ENCODE measurements around the gene ZNF827. TPM values are rescaled to one million over a fixed set of nuclear protein-coding genes. Genes with fewer than 3 reads are reported as not detected.
A peak's percentile ranks its signal among the peaks of the same experiment; 100 is the strongest.

ZNF827 gene
- total RNA-seq, 4 donors from 2014 or later: 9.3 to 39.4 (median 20.3) TPM

DNA sequence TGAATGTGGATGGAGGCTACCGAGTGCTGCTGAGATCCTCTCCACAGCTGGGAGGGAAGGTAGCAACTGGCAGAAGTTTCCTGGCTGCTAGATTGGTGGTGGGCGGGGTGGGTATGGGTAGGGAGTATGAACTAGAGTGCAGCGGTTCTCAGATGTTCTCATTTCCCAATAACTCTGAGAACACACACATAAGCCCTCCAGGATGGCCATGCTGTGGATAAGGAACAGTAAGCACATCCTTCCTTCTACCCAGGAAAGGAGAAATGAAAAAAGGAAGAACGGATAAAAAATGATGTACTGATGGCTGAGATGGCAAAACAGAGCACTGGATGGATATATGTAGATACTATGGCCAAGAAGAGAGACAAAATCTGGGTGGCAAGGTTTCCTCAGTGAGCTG, 116.0 kb downstream of the ZNF827 start:
- Histone ChIP-seq H3K9me3 (no peaks in the 10 kb centered on the region), H3K27ac (no peak overlapping the region), H3K4me3 (no peak overlapping the region), H3K36me3 (peaks cover 0 to 18% of the 10 kb centered on the region in 2 donors), H3K27me3 (no peaks in the 10 kb centered on the region), H3K4me1 (peaks cover 0 to 40% (median 3%) of the 10 kb centered on the region in 3 donors)
- TF ChIP-seq EP300 (IDR thresholded peaks at IDR 0.05) (no peak), POLR2A (IDR thresholded peaks at IDR 0.05) (no peak), POLR2AphosphoS5 (IDR thresholded peaks at IDR 0.05) (no peak)
- TF ChIP-seq, protein P1, sequence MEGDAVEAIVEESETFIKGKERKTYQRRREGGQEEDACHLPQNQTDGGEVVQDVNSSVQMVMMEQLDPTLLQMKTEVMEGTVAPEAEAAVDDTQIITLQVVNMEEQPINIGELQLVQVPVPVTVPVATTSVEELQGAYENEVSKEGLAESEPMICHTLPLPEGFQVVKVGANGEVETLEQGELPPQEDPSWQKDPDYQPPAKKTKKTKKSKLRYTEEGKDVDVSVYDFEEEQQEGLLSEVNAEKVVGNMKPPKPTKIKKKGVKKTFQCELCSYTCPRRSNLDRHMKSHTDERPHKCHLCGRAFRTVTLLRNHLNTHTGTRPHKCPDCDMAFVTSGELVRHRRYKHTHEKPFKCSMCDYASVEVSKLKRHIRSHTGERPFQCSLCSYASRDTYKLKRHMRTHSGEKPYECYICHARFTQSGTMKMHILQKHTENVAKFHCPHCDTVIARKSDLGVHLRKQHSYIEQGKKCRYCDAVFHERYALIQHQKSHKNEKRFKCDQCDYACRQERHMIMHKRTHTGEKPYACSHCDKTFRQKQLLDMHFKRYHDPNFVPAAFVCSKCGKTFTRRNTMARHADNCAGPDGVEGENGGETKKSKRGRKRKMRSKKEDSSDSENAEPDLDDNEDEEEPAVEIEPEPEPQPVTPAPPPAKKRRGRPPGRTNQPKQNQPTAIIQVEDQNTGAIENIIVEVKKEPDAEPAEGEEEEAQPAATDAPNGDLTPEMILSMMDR (IDR thresholded peaks at IDR 0.05): no peak
- WGBS, 2 donors (ENCODE audit: low coverage in 1 of 2): 83 to 100% methylated on average over 2 to 3 of the region's 4 CpGs
- no peak for ATAC-seq

DNA sequence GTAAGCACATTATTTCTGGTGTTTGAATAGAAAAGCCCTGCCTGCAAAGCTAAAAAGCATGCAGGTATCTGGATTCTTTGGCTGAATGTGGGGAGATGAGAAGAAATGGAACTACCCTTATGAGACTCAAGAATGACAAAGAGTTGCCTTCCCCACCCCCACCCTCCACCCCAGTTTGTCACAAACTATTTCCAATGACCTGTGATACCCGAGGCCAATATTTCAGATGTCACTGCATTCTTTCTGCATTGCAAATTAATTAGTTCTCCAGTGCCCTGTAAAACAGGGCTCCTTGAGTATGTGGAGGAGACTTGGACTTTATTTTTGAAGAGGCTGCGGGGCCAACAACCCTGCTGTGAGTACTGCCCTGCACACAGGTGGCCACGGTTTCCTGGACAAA, 116.4 kb downstream of the ZNF827 start:
- Histone ChIP-seq H3K36me3 (peaks cover 0 to 16% of the 10 kb centered on the region in 2 donors), H3K4me3 (no peak overlapping the region), H3K27ac (no peak overlapping the region), H3K27me3 (no peaks in the 10 kb centered on the region), H3K9me3 (no peaks in the 10 kb centered on the region), H3K4me1 (peaks cover 0 to 40% (median 3%) of the 10 kb centered on the region in 3 donors)
- TF ChIP-seq POLR2A (IDR thresholded peaks at IDR 0.05) (no peak), EP300 (IDR thresholded peaks at IDR 0.05) (no peak), POLR2AphosphoS5 (IDR thresholded peaks at IDR 0.05) (no peak)
- TF ChIP-seq, protein P1 (IDR thresholded peaks at IDR 0.05): no peak
- no peak for ATAC-seq
- 100% methylated on average over 2 of the region's 3 CpGs; no CpG with 5 or more reads in 1 of the 2 donors for WGBS, 2 donors (ENCODE audit: low coverage in 1 of 2)

DNA sequence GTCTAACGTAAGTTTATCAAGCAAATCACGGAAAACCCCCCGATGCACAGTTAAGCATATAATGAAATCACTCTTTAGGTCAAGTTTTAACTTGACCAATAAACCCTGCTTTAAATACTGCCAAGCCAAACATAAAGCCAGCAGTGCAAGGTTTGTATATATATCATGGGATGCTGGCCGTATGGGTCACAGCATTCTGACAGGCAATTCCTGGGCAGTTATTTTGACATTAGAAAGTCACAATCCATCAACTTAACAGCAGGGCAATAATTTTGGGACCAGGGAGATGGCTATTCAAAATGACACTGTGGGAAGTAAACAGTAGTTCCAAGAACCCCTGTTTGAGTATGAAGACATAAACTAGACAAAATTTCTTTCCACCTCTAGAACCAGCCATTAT, 116.9 kb downstream of the ZNF827 start:
- Histone ChIP-seq H3K27ac (no peak overlapping the region), H3K4me3 (no peak overlapping the region), H3K9me3 (no peaks in the 10 kb centered on the region), H3K36me3 (peaks cover 0 to 16% of the 10 kb centered on the region in 2 donors), H3K4me1 (peaks cover 0 to 40% (median 3%) of the 10 kb centered on the region in 3 donors), H3K27me3 (no peaks in the 10 kb centered on the region)
- 50 to 51% methylated on average over 4 of the region's 4 CpGs for WGBS, 2 donors (ENCODE audit: low coverage in 1 of 2)
- no peak for TF ChIP-seq EP300 (IDR thresholded peaks at IDR 0.05)
- TF ChIP-seq POLR2A (IDR thresholded peaks at IDR 0.05): no peak
- TF ChIP-seq, protein P1 (IDR thresholded peaks at IDR 0.05): no peak
- no peak for TF ChIP-seq POLR2AphosphoS5 (IDR thresholded peaks at IDR 0.05)
- no peak for ATAC-seq

DNA sequence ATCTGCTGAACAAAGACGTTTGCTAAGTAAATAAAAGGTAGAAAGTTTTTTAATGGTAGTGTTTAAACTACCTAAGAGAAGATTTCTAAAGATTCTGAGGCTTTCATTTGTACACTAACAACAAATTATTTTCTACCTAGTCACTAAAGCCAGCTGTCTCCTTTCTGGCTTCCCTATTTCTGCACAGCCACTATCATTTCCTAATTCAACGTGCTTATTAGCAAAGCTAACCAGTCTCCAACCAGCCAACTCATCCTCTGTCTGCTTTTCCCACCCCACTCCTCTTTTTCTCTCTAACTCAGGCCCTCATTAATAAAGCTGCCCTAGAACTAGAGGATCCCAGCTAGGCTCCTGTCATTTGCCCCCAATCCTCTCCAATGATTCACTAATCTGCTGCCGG, 118.2 kb downstream of the ZNF827 start:
- WGBS, 2 donors (ENCODE audit: low coverage in 1 of 2): 24 to 35% methylated on average over 3 of the region's 3 CpGs
- Histone ChIP-seq H3K4me3 (no peak overlapping the region), H3K36me3 (peaks cover 0 to 11% of the 10 kb centered on the region in 2 donors), H3K4me1 (peaks cover 0 to 40% (median 3%) of the 10 kb centered on the region in 3 donors), H3K27ac (peak overlapping the region in 3 of 4 donors; percentile 51 to 68 (median 68)), H3K27me3 (no peaks in the 10 kb centered on the region), H3K9me3 (no peaks in the 10 kb centered on the region)
- no peak for TF ChIP-seq EP300 (IDR thresholded peaks at IDR 0.05)
- TF ChIP-seq, protein P1 (IDR thresholded peaks at IDR 0.05): no peak
- no peak for TF ChIP-seq POLR2A (IDR thresholded peaks at IDR 0.05)
- no peak for TF ChIP-seq POLR2AphosphoS5 (IDR thresholded peaks at IDR 0.05)
- no peak for ATAC-seq

DNA sequence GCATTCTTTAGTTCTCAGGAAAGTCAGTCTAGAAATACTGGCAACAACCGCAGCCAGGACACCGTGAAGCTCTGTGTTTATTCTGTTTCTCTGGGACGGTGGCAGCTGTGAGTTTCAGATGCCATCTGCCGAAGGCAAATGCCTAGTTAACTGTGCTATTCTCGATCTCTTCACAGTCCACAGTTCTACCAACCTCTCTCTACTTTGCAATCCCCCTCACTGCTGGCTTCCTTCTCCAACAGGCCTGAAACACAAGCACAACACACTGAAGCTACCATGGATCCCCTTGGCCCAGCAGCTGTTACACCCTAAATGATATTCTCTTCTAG, 118.8 kb downstream of the ZNF827 start:
- H3K9me3 ChIP-seq: no peaks in the 10 kb centered on the region
- TF ChIP-seq, protein P1 (IDR thresholded peaks at IDR 0.05): peak in 1 of 4 experiments; percentile 13
- TF ChIP-seq EP300 (IDR thresholded peaks at IDR 0.05): no peak
- no peak for TF ChIP-seq POLR2AphosphoS5 (IDR thresholded peaks at IDR 0.05)
- 20 to 35% methylated on average over 3 to 4 of the region's 5 CpGs for WGBS, 2 donors (ENCODE audit: low coverage in 1 of 2)
- peaks cover 0 to 40% (median 3%) of the 10 kb centered on the region in 3 donors for H3K4me1 ChIP-seq
- no peak for ATAC-seq
- H3K27me3 ChIP-seq: no peaks in the 10 kb centered on the region
- H3K4me3 ChIP-seq: no peak overlapping the region
- peaks cover 0 to 11% of the 10 kb centered on the region in 2 donors for H3K36me3 ChIP-seq
- H3K27ac ChIP-seq: peak overlapping the region in 3 of 4 donors; percentile 51 to 68 (median 68)

All from gastroesophageal sphincter (tissue), 4 donors.